ENCODE results near the gene AMELY.
"Not testable (repeated sequence)": the region's sequence is repeated elsewhere in the genome, so short reads cannot be mapped to it uniquely, and the experiment has no call there.

The AMELY gene

GRCh38 chrY:6911253-6911881 is at the start of gene AMELY:
Gene AMELY, minus strand, starts transcription at chrY:6911752. Its CDS starts 39,144 bp downstream, at chrY:6872608.
- no peak for DNase-seq (ENCODE audit: low spot score)

GRCh38 chrY:6949947-6950346 is 38.4 kb upstream of the AMELY start:
- no peak for DNase-seq (ENCODE audit: low spot score)

- no peak for DNase-seq (ENCODE audit: low spot score)
Measured at GRCh38 chrY:6948378-6948777, 36.8 kb upstream of the AMELY start.

GRCh38 chrY:6947695-6948094 is 36.1 kb upstream of the AMELY start:
- DNase-seq (ENCODE audit: low spot score): no peak

GRCh38 chrY:6935497-6935896 is 23.9 kb upstream of the AMELY start:
- no peak for DNase-seq (ENCODE audit: low spot score)

- DNase-seq (ENCODE audit: low spot score): peak; percentile 9
Measured at GRCh38 chrY:6931779-6932396, 20.3 kb upstream of the AMELY start.

- DNase-seq (ENCODE audit: low spot score): no peak
Measured at GRCh38 chrY:6929237-6929636, 17.7 kb upstream of the AMELY start.

- DNase-seq (ENCODE audit: low spot score): no peak
Measured at GRCh38 chrY:6928265-6928664, 16.7 kb upstream of the AMELY start.

- DNase-seq (ENCODE audit: low spot score): no peak
Measured at GRCh38 chrY:6921061-6921460, 9.5 kb upstream of the AMELY start.

- no peak for DNase-seq (ENCODE audit: low spot score)
Measured at GRCh38 chrY:6913362-6913761, 1.8 kb upstream of the AMELY start.

GRCh38 chrY:6910372-6911252 is 940 bp downstream of the AMELY start, which contains the start of gene TBL1Y:
Gene TBL1Y, plus strand, starts transcription at chrY:6910697. Its CDS starts 114,388 bp downstream, at chrY:7025085.
- no peak for DNase-seq (ENCODE audit: low spot score)

- no peak for DNase-seq (ENCODE audit: low spot score)
Measured at GRCh38 chrY:6909856-6910255, 1.7 kb downstream of the AMELY start.

- DNase-seq (ENCODE audit: low spot score): no peak
Measured at GRCh38 chrY:6909118-6909521, 2.4 kb downstream of the AMELY start.

GRCh38 chrY:6908021-6908420 is 3.5 kb downstream of the AMELY start:
- not testable (repeated sequence) for DNase-seq (ENCODE audit: low spot score)

GRCh38 chrY:6907591-6907990 is 4.0 kb downstream of the AMELY start:
- DNase-seq (ENCODE audit: low spot score): no peak

- not testable (repeated sequence) for DNase-seq (ENCODE audit: low spot score)
Measured at GRCh38 chrY:6902116-6902515, 9.4 kb downstream of the AMELY start.

GRCh38 chrY:6895236-6895635 is 16.3 kb downstream of the AMELY start:
- DNase-seq (ENCODE audit: low spot score): no peak

- DNase-seq (ENCODE audit: low spot score): no peak
Measured at GRCh38 chrY:6894496-6894895, 17.1 kb downstream of the AMELY start.

- DNase-seq (ENCODE audit: low spot score): no peak
Measured at GRCh38 chrY:6849384-6849783, 62.2 kb downstream of the AMELY start.

GRCh38 chrY:6842650-6843049 is 68.9 kb downstream of the AMELY start:
- DNase-seq (ENCODE audit: low spot score): not testable (repeated sequence)
